Measurements from ENCODE around the gene PMAIP1. TPM values are rescaled to one million over a fixed set of nuclear protein-coding genes. Genes with fewer than 3 reads are reported as not detected.

PMAIP1 gene
- total RNA-seq, 1 donor from 2014 or later = 20.9 TPM

- DNase-seq (ENCODE audit: low read depth in 2 of 2) = no peak
Observed at GRCh38 chr18:59952283-59953007, 52.6 kb downstream of the PMAIP1 start.

Other genes starting within 250 kb of the PMAIP1 start
- under 0.01 and 0.13 TPM in 2 replicates for gene CCBE1, start 202.6 kb upstream of the PMAIP1 start, total RNA-seq

Measured in dermis microvascular lymphatic vessel endothelial cell (primary cell).